ENCODE data around the gene PPP1R26. TPM values are rescaled to one million over a fixed set of nuclear protein-coding genes. Genes with fewer than 3 reads are reported as not detected.
A peak's percentile ranks its signal among the peaks of the same experiment; 100 is the strongest.

The PPP1R26 gene
- total and polyA plus RNA-seq, 2 of the 13 experiments (the other 11 are each of a cell fraction or from before 2014, with no cell fraction given): 8.6 to 11.6 TPM

DNA sequence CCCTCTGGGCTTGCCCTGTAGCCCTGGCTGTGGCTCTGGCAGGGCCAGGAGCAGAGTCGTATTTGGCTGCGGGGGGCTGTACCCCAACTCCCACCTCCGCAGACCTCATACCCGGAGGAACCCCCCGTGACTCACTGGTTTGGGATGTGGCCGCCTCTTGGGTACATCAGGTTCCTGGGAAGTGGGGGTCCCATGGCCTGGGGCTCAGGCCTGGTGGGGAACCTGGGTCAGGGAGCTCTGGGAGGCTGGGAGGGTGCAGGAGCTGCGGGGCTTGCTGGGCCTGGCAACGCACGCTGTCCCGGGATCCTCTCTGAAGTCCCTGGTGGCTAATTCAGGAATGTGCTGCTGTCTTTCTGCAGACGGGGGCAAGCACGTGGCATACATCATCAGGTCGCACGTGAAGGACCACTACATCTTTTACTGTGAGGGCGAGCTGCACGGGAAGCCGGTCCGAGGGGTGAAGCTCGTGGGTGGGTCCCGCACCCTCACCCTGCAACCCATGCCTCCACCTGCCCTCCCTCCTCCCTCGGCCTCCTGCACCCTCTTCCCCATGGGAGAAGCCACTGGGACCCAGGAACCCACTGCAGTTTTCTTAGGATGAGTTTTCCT, 44.0 kb downstream of the PPP1R26 start:
- in situ Hi-C loops (cut with HindIII; ENCODE audit: extremely low pct_ligation_motif_present, low pct_unique_long_range_greater_than_20kb): no loop called here
- Histone ChIP-seq H3K79me2 (ENCODE audit: insufficient read depth, low read length) (no peaks in the 10 kb centered on the region), H3K36me3 (replicated peaks in 1 of 2; ENCODE audit: control insufficient read depth in 1 of 2, insufficient read depth in 2 of 2, low read length in 2 of 2) (no peaks in the 10 kb centered on the region), H3K27me3 (ENCODE audit: control insufficient read depth in 1 of 2, insufficient read depth in 2 of 2, low read length in 2 of 2) (peaks cover 8 to 50% of the 10 kb centered on the region in 2 experiments), H2AFZ (ENCODE audit: low read length) (no peak overlapping the region), H3K9ac (ENCODE audit: insufficient read depth, low read depth, low read length) (no peak overlapping the region), H3K27ac (ENCODE audit: extremely low read length, insufficient read depth, low read length) (no peak overlapping the region), H3K4me3 (replicated peaks in 1 of 3; ENCODE audit: insufficient read depth in 1 of 3, low read depth in 2 of 3, low read length in 3 of 3) (no peak overlapping the region), H3K9me3 (ENCODE audit: low read length) (no peaks in the 10 kb centered on the region), H3K4me1 (ENCODE audit: insufficient read depth, low read length) (peaks cover 9% of the 10 kb centered on the region), H3K4me2 (ENCODE audit: low read depth, low read length) (no peak overlapping the region), H4K20me1 (ENCODE audit: insufficient read depth, low read length) (no peaks in the 10 kb centered on the region)
- POLR2A ChIA-PET: no interaction called here
- TF ChIP-seq GRHL1 (CRISPR knock-in tag; conservative IDR thresholded peaks at IDR 0.05) (no peak), ZIK1 (CRISPR knock-in tag; IDR thresholded peaks at IDR 0.05; ENCODE audit: borderline replicate concordance, low read depth) (no peak), THAP8 (CRISPR knock-in tag; IDR thresholded peaks at IDR 0.05; ENCODE audit: borderline replicate concordance) (no peak), ZFP41 (CRISPR knock-in tag; IDR thresholded peaks at IDR 0.05; ENCODE audit: borderline replicate concordance) (no peak), ZSCAN30 (CRISPR knock-in tag; IDR thresholded peaks at IDR 0.05) (no peak), JARID2 (CRISPR knock-in tag; IDR thresholded peaks at IDR 0.05; ENCODE audit: insufficient replicate concordance) (no peak), TRIM24 (CRISPR knock-in tag; IDR thresholded peaks at IDR 0.05) (no peak), BHLHE40 (IDR thresholded peaks at IDR 0.05; ENCODE audit: low read length) (peak; percentile 23; the same call in 1 of the 2 replicates)
- peak; percentile 35 for ATAC-seq
- intact Hi-C loops (cut with micrococcal nuclease; ENCODE audit: unreplicated experiment): no loop called here
- 25% methylated on average over 2 of the region's 21 CpGs for WGBS (ENCODE audit: low lambda C conversion rate)
- BruUV-seq (replicated peaks): no TSS peak
- no peak for DNase-seq (ENCODE audit: low spot score)
- no peak for FAIRE-seq
- CTCF ChIA-PET (ENCODE audit: low intra/inter-chr PET ratio, low total read pairs): no interaction called here

Measured in HepG2 (cell line).